Urinary bladder (tissue), 4 donors: ENCODE measurements around the gene NRXN3. TPM values are rescaled to one million over a fixed set of nuclear protein-coding genes. Genes with fewer than 3 reads are reported as not detected.

Experiments used
- DNase-seq: peaks from one replicate; pipeline ENCODE4 v3.0.0-alpha.2; 2015; ENCODE audit errors: extremely low spot score
- H3K27ac ChIP-seq: one replicate; pipeline ENCODE4 v1.5.1; 2013; ENCODE audit warnings: low read depth, mild to moderate bottlenecking, moderate library complexity
- H3K36me3 ChIP-seq: one replicate; pipeline ENCODE4 v1.6.1; 2013; ENCODE audit warnings: mild to moderate bottlenecking, moderate library complexity; ENCODE audit not compliant: insufficient read depth
- H3K4me1 ChIP-seq: one replicate; pipeline ENCODE4 v1.6.1; 2013; ENCODE audit warnings: mild to moderate bottlenecking, moderate library complexity; ENCODE audit not compliant: insufficient read depth
- H3K4me3 ChIP-seq: one replicate; pipeline ENCODE4 v1.5.1; 2013; ENCODE audit warnings: low read depth, low read length
- WGBS: extraction: QIAGEN DNeasy Blood & Tissue Kit; methylation state at CpG from one replicate; pipeline ENCODE4 v1.1.7; 2013; 5-methylcytosine and 5-hydroxymethylcytosine counted together
- polyA plus RNA-seq: library from polyadenylated mRNA; stranded (reverse); fragments of 200-250 nt; gene quantifications from one replicate; pipeline ENCODE4 v1.2.3, GENCODE V29; 2013
- total RNA-seq: library from RNA; depleted of rRNA; stranded (reverse); fragments of >200 nt; gene quantifications from one replicate; pipeline ENCODE4 v1.2.3, GENCODE V29; 2014
- donor health status: healthy with polysubstance abuse.
- donor health status: healthy.

NRXN3 gene
- total and polyA plus RNA-seq, 2 donors = 3.9 to 6.7 TPM

GRCh38 chr14:79475887-79476532, 1305.8 kb downstream of the NRXN3 start:
- Histone ChIP-seq H3K4me3 (no peak overlapping the region), H3K36me3 (no peaks in the 10 kb centered on the region), H3K27ac (no peak overlapping the region), H3K4me1 (no peaks in the 10 kb centered on the region)
- no peak for DNase-seq
- 58% methylated on average over 6 of the region's 6 CpGs for WGBS

- Histone ChIP-seq H3K4me1 (no peaks in the 10 kb centered on the region), H3K4me3 (no peak overlapping the region), H3K36me3 (no peaks in the 10 kb centered on the region), H3K27ac (no peak overlapping the region)
- no peak for DNase-seq
- WGBS = 85% methylated on average over 2 of the region's 2 CpGs
Observed at GRCh38 chr14:79476552-79476951, 1306.4 kb downstream of the NRXN3 start.

DNA sequence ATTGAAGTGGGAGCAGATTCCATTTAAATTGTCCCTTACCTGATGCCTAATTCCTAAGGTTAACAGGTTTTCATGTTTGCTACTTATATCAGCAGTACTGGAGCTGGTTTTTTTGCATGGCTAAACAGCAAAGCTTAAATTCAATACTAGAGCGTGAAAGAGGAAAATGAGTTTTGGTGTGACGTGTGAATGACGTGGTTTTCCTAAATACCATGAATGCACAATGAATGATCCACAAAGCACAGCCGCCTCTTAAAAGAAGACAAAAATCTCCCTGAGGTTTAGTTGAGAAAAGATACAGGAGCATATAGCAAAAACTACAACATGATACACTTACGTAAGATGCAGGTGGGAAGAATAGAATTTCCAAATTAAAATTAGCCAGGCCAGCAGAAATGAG, 1310.0 kb downstream of the NRXN3 start:
- 95% methylated on average over 5 of the region's 5 CpGs for WGBS
- no peak for DNase-seq
- Histone ChIP-seq H3K27ac (no peak overlapping the region), H3K4me1 (no peaks in the 10 kb centered on the region), H3K4me3 (no peak overlapping the region), H3K36me3 (no peaks in the 10 kb centered on the region)

DNA sequence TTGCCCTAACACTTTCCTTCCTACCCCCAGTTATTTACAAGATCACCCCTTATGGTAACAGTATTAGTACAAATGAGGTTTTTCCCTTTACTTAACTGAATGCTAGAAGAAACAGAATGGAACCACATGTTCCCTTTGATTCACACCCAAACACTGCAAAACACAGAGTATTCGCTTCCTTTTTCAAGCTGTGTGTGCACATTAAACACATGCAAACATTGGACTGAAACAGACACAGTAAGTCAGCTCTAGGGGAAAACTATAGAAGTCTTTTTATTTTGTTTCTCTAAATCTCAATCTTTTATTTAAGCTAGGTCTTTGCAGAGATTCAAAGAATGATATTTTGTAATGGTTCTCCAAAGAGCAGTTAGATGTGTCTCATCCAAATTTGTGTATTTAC, 1312.7 kb downstream of the NRXN3 start:
- no peaks in the 10 kb centered on the region for H3K4me1 ChIP-seq
- 85% methylated on average over 1 of the region's 1 CpG for WGBS
- DNase-seq = no peak
- H3K4me3 ChIP-seq = no peak overlapping the region
- no peak overlapping the region for H3K27ac ChIP-seq
- no peaks in the 10 kb centered on the region for H3K36me3 ChIP-seq

GRCh38 chr14:79483477-79484388, 1313.6 kb downstream of the NRXN3 start:
- 83% methylated on average over 7 of the region's 7 CpGs for whole genome bisulfite sequencing
- H3K4me3 ChIP-seq = no peak overlapping the region
- H3K27ac ChIP-seq = no peak overlapping the region
- DNase-seq = no peak
- H3K4me1 ChIP-seq = no peaks in the 10 kb centered on the region
- no peaks in the 10 kb centered on the region for H3K36me3 ChIP-seq

DNA sequence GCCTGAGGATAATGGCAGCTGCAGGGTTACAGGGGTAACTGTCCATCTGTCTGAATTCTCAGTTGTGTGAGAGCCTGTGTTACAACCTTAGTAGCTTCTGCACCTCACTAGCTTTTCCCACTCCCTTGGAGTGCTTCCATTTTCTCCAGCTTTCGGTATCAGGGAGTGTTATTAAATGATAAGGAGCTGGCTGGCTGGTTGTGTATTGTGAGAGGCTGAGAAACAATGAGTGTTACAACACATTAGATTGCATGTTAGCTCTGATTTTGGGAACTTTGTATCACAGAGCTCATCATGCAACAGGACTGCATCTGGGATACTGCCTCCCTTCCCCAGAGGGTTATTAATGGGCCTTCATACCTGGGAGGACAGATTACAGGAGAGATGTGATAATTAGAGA, 1317.5 kb downstream of the NRXN3 start:
- H3K27ac ChIP-seq = no peak overlapping the region
- no peak overlapping the region for H3K4me3 ChIP-seq
- 38% methylated on average over 1 of the region's 1 CpG for WGBS
- H3K4me1 ChIP-seq = no peaks in the 10 kb centered on the region
- no peak for DNase-seq
- H3K36me3 ChIP-seq = no peaks in the 10 kb centered on the region

DNA sequence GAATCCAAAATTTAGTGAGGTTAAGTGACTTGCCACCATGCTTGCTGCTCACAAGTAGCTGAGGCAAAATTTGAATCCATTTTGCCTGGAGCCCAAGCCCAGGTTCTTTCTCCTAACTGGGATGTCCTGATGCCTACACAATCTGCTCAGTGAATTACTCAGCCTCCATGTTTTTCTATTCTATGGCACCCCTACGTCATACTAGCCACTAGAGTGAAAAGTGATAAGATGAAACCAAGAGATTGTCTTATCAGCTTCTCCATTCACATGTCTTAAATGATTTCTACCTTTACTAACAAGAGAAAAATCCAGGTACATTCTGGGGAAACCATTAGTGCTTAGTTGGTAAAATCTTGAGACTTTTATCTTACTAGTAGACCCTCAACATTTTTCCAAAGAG, 1321.0 kb downstream of the NRXN3 start:
- 68% methylated on average over 1 of the region's 1 CpG for WGBS

DNA sequence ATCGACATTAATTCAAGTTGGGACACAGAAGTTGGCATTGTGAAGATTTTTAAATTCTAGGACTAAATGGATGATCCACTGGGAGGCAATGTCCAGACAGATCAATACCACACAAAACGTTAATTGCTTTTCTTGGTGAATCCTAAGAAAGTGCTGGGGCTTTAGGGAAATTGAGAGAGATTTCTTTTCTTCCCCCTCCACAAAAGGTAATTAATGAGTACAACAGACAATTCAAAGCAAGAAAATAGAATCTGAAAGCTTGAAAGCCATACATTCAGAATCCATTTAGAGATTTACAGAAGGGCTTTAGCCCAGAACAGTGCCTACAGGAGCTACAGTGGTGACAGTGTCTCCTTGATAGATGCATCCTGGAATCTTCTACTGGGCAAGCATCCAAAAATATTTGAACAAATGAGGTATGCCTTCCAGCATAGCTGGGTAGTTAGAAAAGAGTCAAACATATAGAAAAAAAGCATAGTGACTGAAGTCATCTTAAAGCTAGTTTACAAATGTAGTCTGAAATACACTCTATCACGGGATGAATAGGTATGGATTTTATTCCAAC, 1323.0 kb downstream of the NRXN3 start:
- no peak for DNase-seq
- WGBS = 84% methylated on average over 3 of the region's 3 CpGs
- no peak overlapping the region for H3K4me3 ChIP-seq
- H3K27ac ChIP-seq = no peak overlapping the region
- H3K36me3 ChIP-seq = no peaks in the 10 kb centered on the region
- no peaks in the 10 kb centered on the region for H3K4me1 ChIP-seq

More for the DNA sequence above, 1321.0 kb downstream of the NRXN3 start:
- Histone ChIP-seq H3K4me3 (no peak overlapping the region), H3K4me1 (no peaks in the 10 kb centered on the region), H3K36me3 (no peaks in the 10 kb centered on the region), H3K27ac (no peak overlapping the region)
- no peak for DNase-seq

DNA sequence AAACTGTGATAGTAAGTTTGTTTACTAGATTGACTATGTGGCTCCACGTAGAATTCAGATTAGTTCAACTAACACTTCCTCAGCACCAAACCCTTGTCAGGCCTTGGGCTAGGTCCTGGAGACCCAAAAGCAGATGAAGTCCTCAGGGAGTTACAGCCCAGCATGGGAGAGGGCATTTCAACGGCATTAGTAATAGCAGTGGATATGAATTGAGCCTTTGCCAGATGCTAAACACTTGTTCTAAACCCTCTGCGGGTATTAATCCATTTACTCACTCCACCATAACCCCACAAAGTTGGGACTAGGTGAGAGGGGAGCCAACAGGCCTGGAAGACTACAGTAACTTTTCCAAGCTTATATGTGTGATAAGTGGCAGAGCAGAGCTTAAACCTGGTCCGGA, 1326.5 kb downstream of the NRXN3 start:
- Histone ChIP-seq H3K36me3 (no peaks in the 10 kb centered on the region), H3K4me3 (no peak overlapping the region), H3K4me1 (no peaks in the 10 kb centered on the region), H3K27ac (no peak overlapping the region)
- WGBS = 81% methylated on average over 4 of the region's 4 CpGs
- DNase-seq = no peak

GRCh38 chr14:79500489-79500888, 1330.3 kb downstream of the NRXN3 start:
- Histone ChIP-seq H3K4me1 (no peaks in the 10 kb centered on the region), H3K36me3 (no peaks in the 10 kb centered on the region), H3K4me3 (no peak overlapping the region), H3K27ac (no peak overlapping the region)
- 59% methylated on average over 1 of the region's 1 CpG for WGBS
- DNase-seq = no peak

DNA sequence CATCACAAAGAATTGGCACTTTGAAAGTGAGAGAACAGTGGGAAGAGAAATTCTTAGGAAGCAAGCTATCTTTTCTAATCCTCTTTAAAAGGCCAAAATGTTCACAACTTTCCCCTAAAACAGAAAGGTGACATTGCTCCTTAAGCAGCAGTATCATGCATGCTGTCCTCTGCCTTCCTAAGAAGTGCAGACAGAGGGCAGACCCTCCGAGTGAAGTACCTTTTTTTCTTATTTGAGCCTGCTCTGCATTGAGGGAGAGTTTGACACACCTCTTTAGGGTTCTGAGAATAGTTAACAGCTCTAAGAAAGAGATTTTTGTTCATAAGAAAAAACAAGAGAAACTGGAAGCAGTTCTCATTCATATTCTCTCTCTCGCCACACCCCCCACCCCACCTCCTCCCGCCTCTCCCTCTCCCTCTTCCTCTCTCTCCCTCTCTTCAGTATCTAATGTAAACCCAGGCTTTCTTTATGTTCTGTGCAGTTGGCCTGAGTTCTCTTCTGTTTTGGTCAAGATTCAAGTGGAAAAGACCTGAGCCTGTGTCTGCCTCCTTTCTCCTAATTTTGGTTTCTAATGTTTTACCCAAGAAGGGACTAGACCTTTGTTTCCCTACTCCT, 1332.1 kb downstream of the NRXN3 start:
- WGBS = 30% methylated on average over 3 of the region's 3 CpGs
- H3K36me3 ChIP-seq = no peaks in the 10 kb centered on the region
- H3K27ac ChIP-seq = no peak overlapping the region
- no peak overlapping the region for H3K4me3 ChIP-seq
- DNase-seq = no peak
- no peaks in the 10 kb centered on the region for H3K4me1 ChIP-seq

- WGBS = 30% methylated on average over 1 of the region's 1 CpG
- Histone ChIP-seq H3K27ac (no peak overlapping the region), H3K36me3 (no peaks in the 10 kb centered on the region), H3K4me1 (no peaks in the 10 kb centered on the region), H3K4me3 (no peak overlapping the region)
- DNase-seq = no peak
Observed at GRCh38 chr14:79502751-79503148, 1332.6 kb downstream of the NRXN3 start.

DNA sequence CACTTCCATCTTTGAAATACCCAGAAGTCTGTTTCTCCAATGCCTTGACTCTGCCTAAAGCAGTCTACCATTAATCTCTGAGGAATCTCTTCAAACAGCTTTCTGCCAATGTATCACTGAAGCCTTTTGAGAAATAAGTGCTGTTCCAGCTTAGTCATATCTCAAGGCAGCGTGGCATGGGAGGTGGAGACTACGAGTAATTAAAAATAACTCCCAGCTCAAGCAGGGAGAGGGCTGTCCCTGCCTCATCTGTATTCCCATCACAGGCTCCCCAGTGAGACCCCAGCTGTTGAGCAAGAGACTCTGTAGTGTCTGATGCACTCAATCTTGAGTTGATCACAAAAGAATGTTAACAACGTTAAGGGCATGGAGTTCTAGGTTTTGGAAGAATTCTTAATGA, 1340.5 kb downstream of the NRXN3 start:
- no peak overlapping the region for H3K4me3 ChIP-seq
- H3K36me3 ChIP-seq = no peaks in the 10 kb centered on the region
- no peak for DNase-seq
- H3K27ac ChIP-seq = no peak overlapping the region
- H3K4me1 ChIP-seq = no peaks in the 10 kb centered on the region
- 34% methylated on average over 3 of the region's 3 CpGs for WGBS
